IPS DF 4.7 (cell line): ENCODE data around the gene FAM83D.
"Not testable (repeated sequence)": the region's sequence is repeated elsewhere in the genome, so short reads cannot be mapped to it uniquely, and the experiment has no call there.

Source experiments
- DNase-seq: peaks from one replicate; pipeline ENCODE4 v3.0.0-alpha.2; 2013; ENCODE audit warnings: low spot score; ENCODE audit errors: extremely low read depth

FAM83D gene

GRCh38 chr20:38935285-38935684 lies 9.1 kb downstream of the FAM83D start:
- no peak for DNase-seq

- DNase-seq, result no peak
Measured at GRCh38 chr20:38935967-38936407, 9.8 kb downstream of the FAM83D start.

GRCh38 chr20:38937000-38937399 lies 10.8 kb downstream of the FAM83D start:
- DNase-seq, result no peak

GRCh38 chr20:38937978-38938473 lies 11.8 kb downstream of the FAM83D start:
- no peak for DNase-seq

- DNase-seq, result no peak
Measured at GRCh38 chr20:38939686-38940085, 13.5 kb downstream of the FAM83D start.

- DNase-seq, result no peak
Measured at GRCh38 chr20:38940644-38941043, 14.4 kb downstream of the FAM83D start.

- no peak for DNase-seq
Measured at GRCh38 chr20:38941726-38942389, 15.6 kb downstream of the FAM83D start.

GRCh38 chr20:38945012-38945411 lies 18.8 kb downstream of the FAM83D start:
- no peak for DNase-seq

- DNase-seq, result no peak
Measured at GRCh38 chr20:38946836-38947235, 20.6 kb downstream of the FAM83D start.

- DNase-seq, result no peak
Measured at GRCh38 chr20:38947931-38948362, 21.7 kb downstream of the FAM83D start.

GRCh38 chr20:38950254-38950653 lies 24.0 kb downstream of the FAM83D start:
- no peak for DNase-seq

GRCh38 chr20:38951611-38952010 lies 25.4 kb downstream of the FAM83D start:
- DNase-seq, result no peak

GRCh38 chr20:38952153-38952552 lies 25.9 kb downstream of the FAM83D start:
- no peak for DNase-seq

GRCh38 chr20:38953630-38954340 lies 27.6 kb downstream of the FAM83D start:
- no peak for DNase-seq

- no peak for DNase-seq
Measured at GRCh38 chr20:38957235-38957876, 31.1 kb downstream of the FAM83D start.

- no peak for DNase-seq
Measured at GRCh38 chr20:38957915-38958485, 31.8 kb downstream of the FAM83D start.

- not testable (repeated sequence) for DNase-seq
Measured at GRCh38 chr20:38960187-38960687, 34.0 kb downstream of the FAM83D start.

GRCh38 chr20:38961530-38962043 lies 35.4 kb downstream of the FAM83D start:
- no peak for DNase-seq

GRCh38 chr20:38962044-38962927 lies 36.1 kb downstream of the FAM83D start, which contains the start of gene DHX35:
Gene DHX35, plus strand, starts transcription at chr20:38962344. Its CDS starts 24 bp downstream, at chr20:38962368.
- peak; percentile 87 for DNase-seq

- DNase-seq, result no peak
Measured at GRCh38 chr20:38962928-38963401, 36.7 kb downstream of the FAM83D start.
